Trophoblast cell (in vitro differentiated cells and primary cell): ENCODE measurements around the gene AGAP1.

Source experiments
- DNase-seq, 2 donors: peaks; one replicate each; pipeline ENCODE4 v3.0.0-alpha.2; 2016
- H2AFZ ChIP-seq: 2 replicates; pipeline ENCODE4 v1.6.1; 2013; ENCODE audit warnings: low read length, moderate library complexity, mild to moderate bottlenecking; ENCODE audit not compliant: insufficient read depth, poor library complexity
- H2AK5ac ChIP-seq: 2 replicates; pipeline ENCODE4 v1.6.1; 2013; ENCODE audit warnings: mild to moderate bottlenecking, low read length
- H2BK120ac ChIP-seq: 2 replicates; pipeline ENCODE4 v1.6.1; 2013; ENCODE audit warnings: low read length, mild to moderate bottlenecking, moderate library complexity; ENCODE audit not compliant: insufficient read depth, poor library complexity
- H2BK12ac ChIP-seq: 2 replicates; pipeline ENCODE4 v1.6.1; 2013; ENCODE audit warnings: mild to moderate bottlenecking, low read length, moderate library complexity
- H2BK5ac ChIP-seq: 2 replicates; pipeline ENCODE4 v1.6.1; 2013; ENCODE audit warnings: low read length, low read depth, moderate library complexity, mild to moderate bottlenecking; ENCODE audit not compliant: poor library complexity
- H3K14ac ChIP-seq: 2 replicates; pipeline ENCODE4 v1.6.1; 2013; ENCODE audit warnings: mild to moderate bottlenecking, low read length
- H3K18ac ChIP-seq: 2 replicates; pipeline ENCODE4 v1.6.1; 2013; ENCODE audit warnings: mild to moderate bottlenecking, low read length
- H3K23ac ChIP-seq: 2 replicates; pipeline ENCODE4 v1.6.1; 2013; ENCODE audit warnings: low read length
- H3K27ac ChIP-seq: 2 replicates; pipeline ENCODE4 v1.5.1; 2013; ENCODE audit warnings: low read depth, mild to moderate bottlenecking, inconsistent platforms, low read length, moderate library complexity
- H3K27me3 ChIP-seq: 2 replicates; pipeline ENCODE4 v1.6.1; 2013; ENCODE audit warnings: inconsistent platforms, mild to moderate bottlenecking, low read length, moderate library complexity; ENCODE audit not compliant: insufficient read depth
- H3K36me3 ChIP-seq, 2 experiments: 1 replicate in 1 of 2; 2 replicates in 1 of 2; pipeline ENCODE4 v1.6.1; 2013; ENCODE audit warnings: low read length in 2 of 2, mild to moderate bottlenecking in 2 of 2, moderate library complexity in 1 of 2; ENCODE audit not compliant: insufficient read depth in 2 of 2, control insufficient read depth in 1 of 2
- H3K4ac ChIP-seq: 2 replicates; pipeline ENCODE4 v1.6.1; 2013; ENCODE audit warnings: low read depth, mild to moderate bottlenecking, low read length, moderate library complexity
- H3K4me1 ChIP-seq, 2 experiments: 1 replicate in 1 of 2; 2 replicates in 1 of 2; pipeline ENCODE4 v1.6.1; 2013; ENCODE audit warnings: low read length in 2 of 2, mild to moderate bottlenecking in 2 of 2, moderate library complexity in 1 of 2; ENCODE audit not compliant: insufficient read depth in 2 of 2, control insufficient read depth in 1 of 2
- H3K4me2 ChIP-seq: 2 replicates; pipeline ENCODE4 v1.6.1; 2013; ENCODE audit warnings: inconsistent platforms, mild to moderate bottlenecking, low read length, moderate library complexity
- H3K4me3 ChIP-seq: 2 replicates; pipeline ENCODE4 v1.5.1; 2013; ENCODE audit warnings: mild to moderate bottlenecking, low read depth, low read length, inconsistent platforms
- H3K79me1 ChIP-seq: one replicate; pipeline ENCODE4 v1.6.1; 2013; ENCODE audit warnings: low read length
- H3K79me2 ChIP-seq: 2 replicates; pipeline ENCODE4 v1.6.1; 2013; ENCODE audit warnings: low read length, mild to moderate bottlenecking; ENCODE audit not compliant: control insufficient read depth, insufficient read depth, poor library complexity
- H3K9ac ChIP-seq: 2 replicates; pipeline ENCODE4 v1.6.1; 2013; ENCODE audit warnings: mild to moderate bottlenecking, low read length
- H3K9me3 ChIP-seq: 2 replicates; pipeline ENCODE4 v1.6.1; 2013; ENCODE audit warnings: low read depth, mild to moderate bottlenecking, control low read depth, inconsistent platforms, low read length; ENCODE audit not compliant: insufficient read depth
- H4K12ac ChIP-seq: 2 replicates; pipeline ENCODE4 v1.6.1; 2013; ENCODE audit warnings: low read depth, mild to moderate bottlenecking, low read length, moderate library complexity
- H4K8ac ChIP-seq: 2 replicates; pipeline ENCODE4 v1.6.1; 2013; ENCODE audit warnings: low read depth, mild to moderate bottlenecking, low read length, moderate library complexity
- H4K91ac ChIP-seq: one replicate; pipeline ENCODE4 v1.6.1; 2013; ENCODE audit warnings: low read depth, mild to moderate bottlenecking, low read length, moderate library complexity
- WGBS: extraction: QIAGEN DNeasy Blood & Tissue Kit; methylation state at CpG from one replicate; pipeline ENCODE4 v1.1.7; 2013; ENCODE audit warnings: missing lambda C conversion rate; ENCODE audit not compliant: insufficient read length, insufficient coverage; ENCODE audit errors: extremely low coverage; 5-methylcytosine and 5-hydroxymethylcytosine counted together

Gene AGAP1

GRCh38 chr2:235847576-235847975 lies 353.7 kb downstream of the AGAP1 start:
- Histone ChIP-seq H3K18ac (no peak overlapping the region), H2AK5ac (no peak overlapping the region)
- no CpG with 5 or more reads among the region's 11 CpGs for WGBS

GRCh38 chr2:235848055-235848454 lies 354.2 kb downstream of the AGAP1 start:
- Histone ChIP-seq H2BK120ac (no peak overlapping the region), H4K91ac (no peak overlapping the region), H3K4ac (no peak overlapping the region), H3K27ac (no peak overlapping the region), H3K79me2 (no peaks in the 10 kb centered on the region), H3K36me3 (no peaks in the 10 kb centered on the region), H3K18ac (no peak overlapping the region), H4K12ac (no peak overlapping the region), H3K4me3 (no peak overlapping the region), H3K23ac (no peak overlapping the region), H3K4me2 (no peak overlapping the region), H4K8ac (no peak overlapping the region), H2AK5ac (no peak overlapping the region), H3K9me3 (no peaks in the 10 kb centered on the region), H3K14ac (no peak overlapping the region), H2AFZ (no peak overlapping the region), H3K4me1 (no peaks in the 10 kb centered on the region), H2BK5ac (no peak overlapping the region), H3K9ac (no peak overlapping the region), H2BK12ac (no peak overlapping the region), H3K27me3 (no peaks in the 10 kb centered on the region), H3K79me1 (no peaks in the 10 kb centered on the region)
- DNase-seq, result no peak
- no CpG with 5 or more reads among the region's 4 CpGs for WGBS

More at GRCh38 chr2:235847576-235847975, 353.7 kb downstream of the AGAP1 start:
- Histone ChIP-seq H2BK5ac (no peak overlapping the region), H2AFZ (no peak overlapping the region), H2BK120ac (no peak overlapping the region), H4K12ac (no peak overlapping the region), H3K14ac (no peak overlapping the region), H3K9ac (no peak overlapping the region), H4K91ac (no peak overlapping the region), H2BK12ac (no peak overlapping the region), H3K4me1 (no peaks in the 10 kb centered on the region), H3K4me3 (no peak overlapping the region), H3K79me1 (no peaks in the 10 kb centered on the region), H3K9me3 (no peaks in the 10 kb centered on the region), H3K27ac (no peak overlapping the region), H3K79me2 (no peaks in the 10 kb centered on the region), H3K4me2 (no peak overlapping the region), H3K4ac (no peak overlapping the region), H3K36me3 (no peaks in the 10 kb centered on the region), H3K27me3 (no peaks in the 10 kb centered on the region), H3K23ac (no peak overlapping the region), H4K8ac (no peak overlapping the region)
- no peak for DNase-seq

GRCh38 chr2:235848946-235849345 lies 355.1 kb downstream of the AGAP1 start:
- H2BK5ac ChIP-seq, result no peak overlapping the region
- no peak overlapping the region for H4K12ac ChIP-seq
- no peak overlapping the region for H4K91ac ChIP-seq
- H2AK5ac ChIP-seq, result no peak overlapping the region
- no peak overlapping the region for H2AFZ ChIP-seq
- H3K4me1 ChIP-seq, result no peaks in the 10 kb centered on the region
- no peaks in the 10 kb centered on the region for H3K79me1 ChIP-seq
- H4K8ac ChIP-seq, result no peak overlapping the region
- H3K36me3 ChIP-seq, result no peaks in the 10 kb centered on the region
- H2BK120ac ChIP-seq, result no peak overlapping the region
- no peaks in the 10 kb centered on the region for H3K27me3 ChIP-seq
- no peak overlapping the region for H3K23ac ChIP-seq
- no peak overlapping the region for H3K27ac ChIP-seq
- no CpG with 5 or more reads among the region's 7 CpGs for WGBS
- H3K4me2 ChIP-seq, result no peak overlapping the region
- H3K18ac ChIP-seq, result no peak overlapping the region
- no peak overlapping the region for H2BK12ac ChIP-seq
- no peak overlapping the region for H3K4ac ChIP-seq
- H3K9ac ChIP-seq, result no peak overlapping the region
- H3K14ac ChIP-seq, result no peak overlapping the region
- no peak for DNase-seq
- no peaks in the 10 kb centered on the region for H3K9me3 ChIP-seq
- no peak overlapping the region for H3K4me3 ChIP-seq
- H3K79me2 ChIP-seq, result no peaks in the 10 kb centered on the region

GRCh38 chr2:235849489-235849888 lies 355.6 kb downstream of the AGAP1 start:
- no peaks in the 10 kb centered on the region for H3K36me3 ChIP-seq
- H3K9ac ChIP-seq, result no peak overlapping the region
- no peak overlapping the region for H2BK5ac ChIP-seq
- no CpG with 5 or more reads among the region's 10 CpGs for WGBS
- no peak overlapping the region for H4K91ac ChIP-seq
- no peak overlapping the region for H3K14ac ChIP-seq
- H3K4me2 ChIP-seq, result no peak overlapping the region
- H3K4me3 ChIP-seq, result no peak overlapping the region
- no peak overlapping the region for H3K27ac ChIP-seq
- no peak overlapping the region for H2BK12ac ChIP-seq
- no peak overlapping the region for H3K18ac ChIP-seq
- no peak overlapping the region for H3K4ac ChIP-seq
- no peak for DNase-seq
- H3K79me1 ChIP-seq, result no peaks in the 10 kb centered on the region
- no peak overlapping the region for H4K8ac ChIP-seq
- no peaks in the 10 kb centered on the region for H3K79me2 ChIP-seq
- no peak overlapping the region for H2AK5ac ChIP-seq
- no peak overlapping the region for H2BK120ac ChIP-seq
- H2AFZ ChIP-seq, result no peak overlapping the region
- no peak overlapping the region for H3K23ac ChIP-seq
- H3K9me3 ChIP-seq, result no peaks in the 10 kb centered on the region
- H3K27me3 ChIP-seq, result no peaks in the 10 kb centered on the region
- no peak overlapping the region for H4K12ac ChIP-seq
- H3K4me1 ChIP-seq, result no peaks in the 10 kb centered on the region
